Activated CD4-positive, alpha-beta memory T cell treated with anti-CD3 and anti-CD28 coated beads, Interleukin-2, amount 10 ng/mL, durations not matched to agents 7 days and 5 days (primary cell): Measurements from ENCODE around the gene DRGX. TPM values are rescaled to one million over a fixed set of nuclear protein-coding genes. Genes with fewer than 3 reads are reported as not detected.

ENCODE experiments used
- CTCF ChIA-PET: fragments of 350-600 bp; sonication (Branson Sonifier 250); formaldehyde crosslinking; loops from one replicate; lab custom pipeline; 2021; ENCODE audit warnings: antibody characterized with exemption, inconsistent platforms; lab: Charles Lee
- POLR2A ChIA-PET: fragments of 350-600 bp; sonication (Branson Sonifier 250); formaldehyde crosslinking; loops from one replicate; lab custom pipeline; 2021; ENCODE audit warnings: antibody characterized with exemption; lab: Charles Lee
- DNase-seq: peaks from one replicate; pipeline ENCODE4 v3.0.0-alpha.2; 2020
- H3K27ac Mint-ChIP-seq: one replicate; pipeline ENCODE4 v1.8.0; 2021; ENCODE audit warnings: mild to moderate bottlenecking, mixed read lengths
- H3K27me3 Mint-ChIP-seq: one replicate; pipeline ENCODE4 v1.8.0; 2021; ENCODE audit warnings: mixed read lengths
- H3K36me3 Mint-ChIP-seq: one replicate; pipeline ENCODE4 v1.8.0; 2021; ENCODE audit warnings: low read depth, mixed read lengths
- H3K4me1 Mint-ChIP-seq: one replicate; pipeline ENCODE4 v1.8.0; 2021; ENCODE audit warnings: mixed read lengths
- H3K4me3 Mint-ChIP-seq: one replicate; pipeline ENCODE4 v1.8.0; 2021; ENCODE audit warnings: mild to moderate bottlenecking, mixed read lengths
- H3K9me3 Mint-ChIP-seq: one replicate; pipeline ENCODE4 v1.8.0; 2021; ENCODE audit warnings: mixed read lengths
- total RNA-seq, 2 experiments: library from RNA; stranded (reverse); gene quantifications; one replicate each; pipeline ENCODE4 v1.2.3, GENCODE V29; 2021

Gene DRGX
- total RNA-seq, 2 experiments from 2014 or later: not detected

GRCh38 chr10:49361735-49362568 lies 33.9 kb downstream of the DRGX start:
- no peak overlapping the region for H3K27ac Mint-ChIP-seq
- no peaks in the 10 kb centered on the region for H3K27me3 Mint-ChIP-seq
- no peaks in the 10 kb centered on the region for H3K36me3 Mint-ChIP-seq
- ChIA-PET POLR2A (no interaction called here), CTCF (no interaction called here)
- H3K9me3 Mint-ChIP-seq: no peaks in the 10 kb centered on the region
- no peaks in the 10 kb centered on the region for H3K4me1 Mint-ChIP-seq
- no peak overlapping the region for H3K4me3 Mint-ChIP-seq
- no peak for DNase-seq

- DNase-seq: no peak
- Mint-ChIP-seq H3K9me3 (no peaks in the 10 kb centered on the region), H3K27me3 (no peaks in the 10 kb centered on the region), H3K27ac (no peak overlapping the region), H3K4me3 (no peak overlapping the region), H3K36me3 (no peaks in the 10 kb centered on the region), H3K4me1 (peaks cover 4% of the 10 kb centered on the region)
- ChIA-PET POLR2A (no interaction called here), CTCF (no interaction called here)
Measured at GRCh38 chr10:49361178-49361554, 34.7 kb downstream of the DRGX start.

DNA sequence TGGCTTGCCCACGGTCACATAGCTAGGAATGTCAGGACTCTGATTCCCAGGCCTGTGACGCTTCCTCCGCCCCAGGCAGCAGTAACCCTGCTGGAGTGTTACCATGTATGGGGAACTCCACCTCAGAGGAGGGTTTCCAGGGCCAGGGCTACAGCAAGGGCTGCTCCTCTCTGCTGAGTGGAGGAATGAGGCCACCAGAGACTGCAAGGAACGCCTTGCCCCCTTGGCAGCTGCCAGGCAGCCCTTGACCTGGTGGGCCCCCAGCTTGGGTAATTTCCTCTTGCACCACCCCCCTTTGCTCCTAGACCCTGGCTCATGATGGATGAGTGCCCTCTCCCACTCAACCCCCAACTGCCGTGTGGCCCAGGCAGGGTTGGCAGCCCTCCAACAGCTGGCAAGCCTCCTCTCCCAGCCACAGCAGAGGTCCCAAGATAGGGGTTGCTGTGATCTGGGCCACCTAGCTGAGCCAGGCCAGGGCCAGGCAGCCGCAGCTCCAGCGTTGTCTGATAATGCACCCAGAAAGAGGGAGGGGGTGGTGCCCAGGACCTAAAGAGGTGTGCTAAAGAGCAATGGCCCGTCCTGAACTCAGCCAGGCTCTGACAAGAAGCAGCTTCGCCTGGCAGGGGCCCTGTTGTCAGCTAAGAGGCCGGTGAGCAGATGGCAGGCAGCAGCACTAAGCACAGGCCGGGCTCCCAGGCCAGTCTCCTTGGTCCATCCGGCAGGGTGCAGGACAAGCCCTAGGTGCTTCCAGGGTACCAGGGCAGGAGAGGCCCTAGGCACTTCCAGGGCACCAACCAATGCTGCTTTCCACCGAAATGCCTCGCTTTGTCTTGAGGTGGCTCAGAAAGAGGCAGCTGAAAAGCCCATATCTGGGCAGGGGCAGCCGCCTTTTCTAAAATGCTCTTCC lies 35.4 kb downstream of the DRGX start:
- ChIA-PET POLR2A (no interaction called here), CTCF (no interaction called here)
- no peak overlapping the region for H3K27ac Mint-ChIP-seq
- H3K4me3 Mint-ChIP-seq: no peak overlapping the region
- H3K27me3 Mint-ChIP-seq: peaks cover 3% of the 10 kb centered on the region
- H3K36me3 Mint-ChIP-seq: no peaks in the 10 kb centered on the region
- peaks cover 6% of the 10 kb centered on the region for H3K4me1 Mint-ChIP-seq
- H3K9me3 Mint-ChIP-seq: peaks cover 2% of the 10 kb centered on the region
- DNase-seq: no peak

- Mint-ChIP-seq H3K27ac (no peak overlapping the region), H3K9me3 (peaks cover 2% of the 10 kb centered on the region), H3K27me3 (peaks cover 3% of the 10 kb centered on the region), H3K4me3 (no peak overlapping the region), H3K4me1 (peaks cover 6% of the 10 kb centered on the region), H3K36me3 (no peaks in the 10 kb centered on the region)
- no peak for DNase-seq
- ChIA-PET POLR2A (no interaction called here), CTCF (interaction anchor here (1.2 kb wide), 1 partner anchor 30 kb away, joined by 3 read pairs; no protein-coding TSS in a partner anchor)
Measured at GRCh38 chr10:49359349-49360270, 36.3 kb downstream of the DRGX start.

- POLR2A ChIA-PET: no interaction called here
Measured at GRCh38 chr10:49357910-49358309, 38.0 kb downstream of the DRGX start.

DNA sequence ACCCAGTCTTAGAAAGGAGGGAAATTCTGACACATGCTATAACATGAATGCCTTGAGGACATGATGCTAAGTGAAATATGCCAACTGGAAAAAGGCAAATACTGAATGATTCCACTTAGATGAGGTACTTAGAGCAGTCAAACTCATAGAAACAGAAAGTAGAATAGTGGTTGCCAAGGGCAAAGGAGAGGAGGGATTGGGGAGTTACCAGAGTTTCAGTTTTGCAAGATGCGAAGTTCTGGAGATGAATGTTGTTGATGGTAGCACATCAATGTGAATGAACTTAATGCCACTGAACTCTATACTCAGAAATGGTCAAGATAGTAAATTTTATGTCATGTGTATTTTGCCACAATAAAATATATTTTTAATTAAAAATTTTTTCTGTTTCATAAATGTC lies 38.9 kb downstream of the DRGX start:
- DNase-seq: no peak
- H3K4me3 Mint-ChIP-seq: no peak overlapping the region
- H3K36me3 Mint-ChIP-seq: no peaks in the 10 kb centered on the region
- peaks cover 3% of the 10 kb centered on the region for H3K27me3 Mint-ChIP-seq
- H3K9me3 Mint-ChIP-seq: peaks cover 2% of the 10 kb centered on the region
- H3K4me1 Mint-ChIP-seq: peaks cover 6% of the 10 kb centered on the region
- ChIA-PET CTCF (no interaction called here), POLR2A (no interaction called here)
- H3K27ac Mint-ChIP-seq: no peak overlapping the region

More at GRCh38 chr10:49357910-49358309, 38.0 kb downstream of the DRGX start:
- Mint-ChIP-seq H3K4me3 (no peak overlapping the region), H3K27me3 (peaks cover 3% of the 10 kb centered on the region), H3K9me3 (peaks cover 2% of the 10 kb centered on the region), H3K36me3 (no peaks in the 10 kb centered on the region), H3K27ac (no peak overlapping the region), H3K4me1 (peaks cover 6% of the 10 kb centered on the region)
- CTCF ChIA-PET: no interaction called here
- DNase-seq: no peak

DNA sequence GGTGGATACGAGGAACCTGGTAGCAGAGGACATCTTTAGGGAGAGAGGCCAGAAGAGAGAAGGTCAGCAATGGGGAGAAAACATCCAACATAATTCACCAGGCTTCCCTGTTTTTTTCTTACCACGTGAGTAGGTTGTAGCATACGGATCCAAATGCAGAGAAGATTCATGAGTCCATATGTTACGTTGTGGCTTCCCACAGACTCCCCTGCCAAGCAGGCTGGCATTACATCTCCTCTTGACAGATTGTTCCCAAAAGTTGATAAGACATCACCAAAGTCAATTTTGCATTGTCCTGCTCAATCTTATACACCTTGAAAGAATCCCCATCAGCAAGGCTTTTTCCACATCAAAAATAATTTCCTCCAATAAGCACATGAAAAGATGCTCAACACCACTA lies 39.7 kb downstream of the DRGX start:
- no peak overlapping the region for H3K4me3 Mint-ChIP-seq
- DNase-seq: no peak
- H3K4me1 Mint-ChIP-seq: peaks cover 6% of the 10 kb centered on the region
- no peaks in the 10 kb centered on the region for H3K36me3 Mint-ChIP-seq
- ChIA-PET CTCF (no interaction called here), POLR2A (no interaction called here)
- no peak overlapping the region for H3K27ac Mint-ChIP-seq
- H3K27me3 Mint-ChIP-seq: peaks cover 3% of the 10 kb centered on the region
- H3K9me3 Mint-ChIP-seq: peaks cover 2% of the 10 kb centered on the region

DNA sequence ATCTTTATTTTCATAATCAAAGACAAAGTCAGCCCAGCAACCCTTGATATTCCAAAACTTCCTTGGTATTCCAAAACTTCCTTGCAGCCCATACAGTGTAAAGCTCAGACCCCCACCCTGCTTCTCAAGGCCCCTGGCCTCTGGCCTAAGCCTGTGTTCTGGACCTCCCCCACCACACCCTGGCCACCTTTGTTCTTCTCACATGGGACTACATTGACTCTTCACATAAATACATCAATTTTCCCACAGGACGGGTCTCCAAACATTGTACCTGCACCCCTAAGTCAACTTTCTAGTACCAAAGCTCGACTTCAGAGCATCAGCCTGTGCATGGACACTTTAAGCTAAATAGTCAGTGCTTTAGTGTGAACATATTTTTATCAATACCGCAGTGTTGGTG lies 40.7 kb downstream of the DRGX start:
- Mint-ChIP-seq H3K27ac (no peak overlapping the region), H3K27me3 (peaks cover 3% of the 10 kb centered on the region), H3K9me3 (peaks cover 3% of the 10 kb centered on the region), H3K4me1 (peaks cover 6% of the 10 kb centered on the region), H3K36me3 (no peaks in the 10 kb centered on the region), H3K4me3 (no peak overlapping the region)
- ChIA-PET POLR2A (no interaction called here), CTCF (no interaction called here)
- no peak for DNase-seq

DNA sequence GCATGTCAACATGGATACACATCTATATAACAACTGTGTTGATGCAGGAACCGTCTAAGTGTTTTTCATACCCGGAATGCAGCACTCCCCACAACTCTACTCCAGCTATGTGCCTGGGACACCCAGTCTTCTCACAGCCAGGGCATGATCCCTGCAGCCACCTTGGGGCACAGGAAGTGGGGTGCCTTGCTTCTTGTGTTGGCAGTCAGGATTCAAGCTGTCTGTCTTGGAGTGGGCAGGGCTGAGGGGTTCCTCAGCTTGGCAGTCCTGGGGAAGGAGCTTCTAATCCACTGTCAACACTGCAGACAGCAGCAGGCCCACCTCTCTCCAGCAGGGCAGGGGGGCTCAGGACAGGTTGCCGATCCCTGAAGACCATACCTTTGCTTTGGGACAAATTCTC lies 41.3 kb downstream of the DRGX start:
- H3K27ac Mint-ChIP-seq: no peak overlapping the region
- CTCF ChIA-PET: no interaction called here
- POLR2A ChIA-PET: no interaction called here
- H3K9me3 Mint-ChIP-seq: peaks cover 5% of the 10 kb centered on the region
- H3K4me3 Mint-ChIP-seq: no peak overlapping the region
- no peaks in the 10 kb centered on the region for H3K36me3 Mint-ChIP-seq
- DNase-seq: no peak
- peaks cover 3% of the 10 kb centered on the region for H3K27me3 Mint-ChIP-seq
- peaks cover 6% of the 10 kb centered on the region for H3K4me1 Mint-ChIP-seq

DNA sequence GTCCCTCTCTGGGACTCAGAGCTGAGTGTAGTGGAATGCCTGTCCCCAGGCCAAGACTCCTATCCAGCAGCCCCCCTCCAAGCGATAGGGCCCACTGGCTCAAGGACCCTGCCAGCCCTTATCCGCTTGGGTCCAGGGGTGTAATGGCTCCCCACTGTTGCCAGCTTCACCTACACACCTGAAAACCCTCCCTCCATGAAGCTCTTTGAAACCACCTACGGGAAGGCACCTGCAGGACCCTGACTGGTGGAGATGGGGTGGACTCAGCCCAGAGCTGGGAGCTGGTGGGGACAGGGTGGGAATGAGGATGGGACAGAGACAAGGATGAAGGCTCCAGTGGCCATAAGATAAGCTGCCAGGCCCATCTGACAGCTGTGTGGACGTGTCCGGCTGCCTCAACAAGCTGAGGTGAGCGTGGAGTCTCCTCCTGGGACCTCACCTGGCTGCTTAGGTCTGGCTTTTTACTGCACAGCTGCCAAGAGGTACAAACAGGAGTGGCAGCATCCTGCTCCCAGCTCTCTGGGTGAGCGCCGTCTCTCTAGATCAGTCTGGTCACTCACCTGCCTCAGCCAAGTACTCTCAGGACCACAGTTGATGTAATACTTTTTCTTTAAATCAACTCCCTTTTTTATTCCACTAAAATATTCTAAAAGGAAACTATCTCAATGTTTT lies 41.9 kb downstream of the DRGX start:
- no peak for DNase-seq
- Mint-ChIP-seq H3K4me3 (no peak overlapping the region), H3K36me3 (no peaks in the 10 kb centered on the region), H3K9me3 (peaks cover 5% of the 10 kb centered on the region), H3K27me3 (peaks cover 3% of the 10 kb centered on the region), H3K27ac (no peak overlapping the region), H3K4me1 (peaks cover 6% of the 10 kb centered on the region)
- POLR2A ChIA-PET: no interaction called here
- CTCF ChIA-PET: no interaction called here

- CTCF ChIA-PET: no interaction called here
- no peak overlapping the region for H3K4me3 Mint-ChIP-seq
- no peak for DNase-seq
- POLR2A ChIA-PET: no interaction called here
- peaks cover 5% of the 10 kb centered on the region for H3K9me3 Mint-ChIP-seq
- H3K27me3 Mint-ChIP-seq: peaks cover 3% of the 10 kb centered on the region
- no peaks in the 10 kb centered on the region for H3K36me3 Mint-ChIP-seq
- H3K4me1 Mint-ChIP-seq: peaks cover 6% of the 10 kb centered on the region
- H3K27ac Mint-ChIP-seq: no peak overlapping the region
Measured at GRCh38 chr10:49353026-49353894, 42.6 kb downstream of the DRGX start.

- peaks cover 6% of the 10 kb centered on the region for H3K4me1 Mint-ChIP-seq
- H3K9me3 Mint-ChIP-seq: peaks cover 5% of the 10 kb centered on the region
- H3K4me3 Mint-ChIP-seq: no peak overlapping the region
- no peak overlapping the region for H3K27ac Mint-ChIP-seq
- DNase-seq: no peak
- ChIA-PET CTCF (no interaction called here), POLR2A (no interaction called here)
- peaks cover 3% of the 10 kb centered on the region for H3K27me3 Mint-ChIP-seq
- no peaks in the 10 kb centered on the region for H3K36me3 Mint-ChIP-seq
Measured at GRCh38 chr10:49352323-49352722, 43.6 kb downstream of the DRGX start.
